Measurements from ENCODE around the gene CNOT2.

DNA sequence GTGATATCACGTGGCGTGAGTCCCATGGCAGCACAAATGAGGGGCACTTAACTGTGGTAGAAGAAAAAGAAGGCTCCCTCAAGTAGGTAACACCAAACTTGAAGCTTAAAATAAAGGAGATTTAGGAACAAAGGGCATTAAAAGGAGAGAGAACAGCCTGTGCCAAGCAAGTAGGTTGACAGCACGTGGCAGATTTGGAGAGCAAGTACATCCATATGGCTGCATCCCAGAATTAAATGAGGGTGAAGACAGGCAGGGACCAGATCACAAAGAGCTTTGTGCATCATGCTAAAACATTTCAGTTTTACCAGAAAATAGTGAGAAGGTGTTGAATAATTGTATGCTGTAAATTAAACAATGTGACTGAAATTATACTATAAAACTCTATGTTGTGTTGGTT lies 155.6 kb downstream of the CNOT2 start:
- TF ChIP-seq, protein P1, sequence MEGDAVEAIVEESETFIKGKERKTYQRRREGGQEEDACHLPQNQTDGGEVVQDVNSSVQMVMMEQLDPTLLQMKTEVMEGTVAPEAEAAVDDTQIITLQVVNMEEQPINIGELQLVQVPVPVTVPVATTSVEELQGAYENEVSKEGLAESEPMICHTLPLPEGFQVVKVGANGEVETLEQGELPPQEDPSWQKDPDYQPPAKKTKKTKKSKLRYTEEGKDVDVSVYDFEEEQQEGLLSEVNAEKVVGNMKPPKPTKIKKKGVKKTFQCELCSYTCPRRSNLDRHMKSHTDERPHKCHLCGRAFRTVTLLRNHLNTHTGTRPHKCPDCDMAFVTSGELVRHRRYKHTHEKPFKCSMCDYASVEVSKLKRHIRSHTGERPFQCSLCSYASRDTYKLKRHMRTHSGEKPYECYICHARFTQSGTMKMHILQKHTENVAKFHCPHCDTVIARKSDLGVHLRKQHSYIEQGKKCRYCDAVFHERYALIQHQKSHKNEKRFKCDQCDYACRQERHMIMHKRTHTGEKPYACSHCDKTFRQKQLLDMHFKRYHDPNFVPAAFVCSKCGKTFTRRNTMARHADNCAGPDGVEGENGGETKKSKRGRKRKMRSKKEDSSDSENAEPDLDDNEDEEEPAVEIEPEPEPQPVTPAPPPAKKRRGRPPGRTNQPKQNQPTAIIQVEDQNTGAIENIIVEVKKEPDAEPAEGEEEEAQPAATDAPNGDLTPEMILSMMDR (conservative IDR thresholded peaks at IDR 0.05; ENCODE audit: low read depth in 2 of 2): no peak
- TF ChIP-seq ZNF114 (CRISPR knock-in tag; IDR thresholded peaks at IDR 0.05): no peak
- no peak for TF ChIP-seq EZH2 (IDR thresholded peaks at IDR 0.05; ENCODE audit: low read depth, unreplicated experiment)
- TF ChIP-seq POLR2AphosphoS5 (IDR thresholded peaks at IDR 0.05; ENCODE audit: low read depth): no peak
